A673 (cell line): ENCODE data around the gene GSTK1. TPM values are rescaled to one million over a fixed set of nuclear protein-coding genes. Genes with fewer than 3 reads are reported as not detected.

Experiments used
- BruUV-seq: library from RNA; stranded (reverse); fragments of 400-500 nt; replicated peaks from 2 replicates; lab custom pipeline; 2021; lab: Mats Ljungman, UMichigan
- CTCF ChIA-PET: fragments of 300-600 bp; sonication (Branson Sonifier 250); formaldehyde crosslinking; loops from one replicate; lab custom pipeline; 2022; ENCODE audit warnings: antibody characterized with exemption; lab: Charles Lee
- POLR2A ChIA-PET: fragments of 300-600 bp; sonication (Branson Sonifier 250); formaldehyde crosslinking; loops from one replicate; lab custom pipeline; 2022; ENCODE audit warnings: antibody characterized with exemption; ENCODE audit not compliant: low non-redundant PET; lab: Charles Lee
- DNase-seq: peaks from one replicate; pipeline ENCODE4 v3.0.0-alpha.2; 2015; ENCODE audit warnings: low spot score
- H3K27ac ChIP-seq: fragments of 200-600 bp; sonication (generic); 2 replicates; pipeline ENCODE4 v1.5.1; 2016; ENCODE audit warnings: mixed run types, low read depth, mild to moderate bottlenecking, mixed read lengths, antibody characterized with exemption, low read length; ENCODE audit not compliant: poor library complexity, severe bottlenecking
- H3K27me3 ChIP-seq: fragments of 200-600 bp; sonication (generic); replicated peaks from 2 replicates; pipeline ENCODE4 v1.6.1; 2017; ENCODE audit warnings: mixed run types, low read depth, mild to moderate bottlenecking, mixed read lengths, antibody characterized with exemption, low read length; ENCODE audit not compliant: insufficient read depth, poor library complexity
- H3K36me3 ChIP-seq: fragments of 200-600 bp; sonication (generic); 2 replicates; pipeline ENCODE4 v1.6.1; 2016; ENCODE audit warnings: mixed run types, mild to moderate bottlenecking, mixed read lengths, antibody characterized with exemption, low read length; ENCODE audit not compliant: insufficient read depth, poor library complexity, severe bottlenecking
- H3K4me1 ChIP-seq: fragments of 200-600 bp; sonication (generic); 2 replicates; pipeline ENCODE4 v1.6.1; 2017; ENCODE audit warnings: mixed run types, mild to moderate bottlenecking, mixed read lengths, antibody characterized with exemption, low read length; ENCODE audit not compliant: insufficient read depth, poor library complexity, severe bottlenecking
- H3K4me3 ChIP-seq: fragments of 200-600 bp; sonication (generic); 2 replicates; pipeline ENCODE4 v1.5.1; 2016; ENCODE audit warnings: low read depth, mixed run types, mild to moderate bottlenecking, mixed read lengths, low read length; ENCODE audit not compliant: poor library complexity, severe bottlenecking
- H3K9me3 ChIP-seq: fragments of 200-600 bp; sonication (generic); 2 replicates; pipeline ENCODE4 v1.6.1; 2016; ENCODE audit warnings: mixed run types, low read depth, mild to moderate bottlenecking, mixed read lengths, antibody characterized with exemption, low read length; ENCODE audit not compliant: poor library complexity, severe bottlenecking
- EZH2 ChIP-seq: fragments of 200-600 bp; sonication (generic); IDR thresholded peaks from 2 replicates; pipeline ENCODE4 v1.6.1; 2017; ENCODE audit warnings: borderline replicate concordance, low read depth, mild to moderate bottlenecking, mixed read lengths, antibody characterized with exemption, low read length; ENCODE audit not compliant: poor library complexity, severe bottlenecking
- intact Hi-C: fragments of 100-400 bp; cut with micrococcal nuclease; formaldehyde crosslinking; loops from one replicate; pipeline ENCODE4 v1.10.0; 2022; ENCODE audit not compliant: unreplicated experiment
- total RNA-seq: library from RNA; stranded (reverse); gene quantifications from 2 replicates; pipeline ENCODE4 v1.2.3, GENCODE V29; 2021
- TF ChIP-seq, protein P1 (sequence below): fragments of 300-800, 200-600 bp; sonication (generic); conservative IDR thresholded peaks from 2 replicates; pipeline ENCODE4 v1.5.1; 2017; ENCODE audit warnings: low read depth, mild to moderate bottlenecking, antibody characterized with exemption, low read length, moderate library complexity, mixed read lengths

GSTK1 gene
- total RNA-seq, 1 experiment from 2014 or later, result 43.1 TPM

DNA sequence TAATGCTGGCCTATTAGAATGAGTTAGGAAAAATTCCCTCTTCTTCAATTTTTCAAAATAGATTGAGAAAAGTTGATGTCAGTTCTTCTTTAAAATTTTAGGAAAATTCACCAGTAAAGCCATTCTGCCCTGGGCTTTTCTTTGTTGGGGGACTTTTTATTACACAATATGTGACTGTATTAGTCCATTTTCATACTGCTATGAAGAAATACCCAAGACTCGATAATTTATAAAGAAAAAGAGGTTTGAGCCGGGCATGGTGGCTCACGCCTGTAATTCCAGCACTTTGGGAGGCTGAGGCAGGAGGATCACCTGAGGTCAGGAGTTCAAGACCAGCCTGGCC is 28.7 kb upstream of the GSTK1 start:
- no TSS peak for BruUV-seq
- no peak overlapping the region for H3K27ac ChIP-seq
- CTCF ChIA-PET, result no interaction called here
- H3K36me3 ChIP-seq, result no peaks in the 10 kb centered on the region
- no peak for TF ChIP-seq EZH2
- TF ChIP-seq, protein P1, sequence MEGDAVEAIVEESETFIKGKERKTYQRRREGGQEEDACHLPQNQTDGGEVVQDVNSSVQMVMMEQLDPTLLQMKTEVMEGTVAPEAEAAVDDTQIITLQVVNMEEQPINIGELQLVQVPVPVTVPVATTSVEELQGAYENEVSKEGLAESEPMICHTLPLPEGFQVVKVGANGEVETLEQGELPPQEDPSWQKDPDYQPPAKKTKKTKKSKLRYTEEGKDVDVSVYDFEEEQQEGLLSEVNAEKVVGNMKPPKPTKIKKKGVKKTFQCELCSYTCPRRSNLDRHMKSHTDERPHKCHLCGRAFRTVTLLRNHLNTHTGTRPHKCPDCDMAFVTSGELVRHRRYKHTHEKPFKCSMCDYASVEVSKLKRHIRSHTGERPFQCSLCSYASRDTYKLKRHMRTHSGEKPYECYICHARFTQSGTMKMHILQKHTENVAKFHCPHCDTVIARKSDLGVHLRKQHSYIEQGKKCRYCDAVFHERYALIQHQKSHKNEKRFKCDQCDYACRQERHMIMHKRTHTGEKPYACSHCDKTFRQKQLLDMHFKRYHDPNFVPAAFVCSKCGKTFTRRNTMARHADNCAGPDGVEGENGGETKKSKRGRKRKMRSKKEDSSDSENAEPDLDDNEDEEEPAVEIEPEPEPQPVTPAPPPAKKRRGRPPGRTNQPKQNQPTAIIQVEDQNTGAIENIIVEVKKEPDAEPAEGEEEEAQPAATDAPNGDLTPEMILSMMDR, result no peak
- POLR2A ChIA-PET, result no interaction called here
- intact Hi-C loops, result no loop called here
- H3K4me3 ChIP-seq, result no peak overlapping the region
- no peak for DNase-seq
- no peaks in the 10 kb centered on the region for H3K9me3 ChIP-seq
- H3K27me3 ChIP-seq, result no peaks in the 10 kb centered on the region
- H3K4me1 ChIP-seq, result peaks cover 4% of the 10 kb centered on the region

DNA sequence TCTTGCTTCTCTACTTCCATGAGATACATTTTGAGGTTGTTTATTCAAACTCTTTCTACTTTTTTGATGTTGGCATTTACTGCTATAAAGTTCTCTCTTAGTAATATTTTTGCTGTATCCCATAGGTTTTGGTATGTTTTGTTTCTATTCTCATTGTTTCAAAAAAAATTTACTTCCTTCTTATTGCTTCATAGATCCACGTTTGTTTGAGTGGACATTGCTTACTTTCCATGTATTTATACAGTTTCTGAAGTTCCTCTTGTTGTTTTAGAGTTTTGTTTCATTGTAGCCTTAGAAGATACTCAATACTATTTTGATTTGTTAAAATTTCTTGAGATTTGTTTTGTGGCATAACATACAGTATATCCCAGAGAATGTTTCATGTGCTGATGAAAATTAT is 27.7 kb upstream of the GSTK1 start:
- no peaks in the 10 kb centered on the region for H3K4me1 ChIP-seq
- no peak for TF ChIP-seq EZH2
- TF ChIP-seq, protein P1, result no peak
- no peaks in the 10 kb centered on the region for H3K27me3 ChIP-seq
- CTCF ChIA-PET, result no interaction called here
- intact Hi-C loops, result no loop called here
- no peak overlapping the region for H3K27ac ChIP-seq
- H3K4me3 ChIP-seq, result no peak overlapping the region
- H3K36me3 ChIP-seq, result no peaks in the 10 kb centered on the region
- no peak for DNase-seq
- no TSS peak for BruUV-seq
- POLR2A ChIA-PET, result no interaction called here
- H3K9me3 ChIP-seq, result no peaks in the 10 kb centered on the region

DNA sequence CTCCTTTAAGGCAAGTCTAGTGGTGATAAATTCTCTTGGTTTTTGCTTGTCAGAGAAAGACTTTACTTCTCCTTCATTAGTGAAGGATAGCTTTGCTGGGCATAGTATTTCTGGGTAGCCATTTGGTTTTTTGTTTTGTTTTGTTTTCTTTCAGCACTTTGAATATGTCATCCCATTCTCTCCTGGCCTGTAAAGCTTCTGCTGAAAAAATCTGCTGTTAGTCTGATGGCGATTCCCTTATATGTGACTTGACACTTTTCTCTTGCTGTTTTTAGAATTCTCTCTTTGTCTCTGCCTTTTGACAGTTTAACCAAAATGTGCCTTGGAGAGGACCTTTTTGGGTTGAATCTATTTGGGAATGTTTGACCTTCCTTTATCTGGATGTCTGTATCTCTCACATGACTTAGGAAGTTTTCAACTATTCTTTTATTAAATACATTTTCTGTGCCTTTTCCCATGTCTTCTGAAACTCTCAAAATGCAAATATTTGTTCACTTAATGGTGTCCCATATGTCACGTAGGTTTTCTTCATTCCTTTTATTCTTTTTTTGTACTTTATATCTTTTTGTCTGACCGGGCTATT is 26.7 kb upstream of the GSTK1 start:
- TF ChIP-seq EZH2, result no peak
- no peak for DNase-seq
- BruUV-seq, result no TSS peak
- H3K27me3 ChIP-seq, result no peaks in the 10 kb centered on the region
- intact Hi-C loops, result no loop called here
- no peaks in the 10 kb centered on the region for H3K36me3 ChIP-seq
- H3K4me1 ChIP-seq, result peaks cover 4% of the 10 kb centered on the region
- H3K27ac ChIP-seq, result no peak overlapping the region
- ChIA-PET CTCF (no interaction called here), POLR2A (no interaction called here)
- no peak overlapping the region for H3K4me3 ChIP-seq
- H3K9me3 ChIP-seq, result no peaks in the 10 kb centered on the region

DNA sequence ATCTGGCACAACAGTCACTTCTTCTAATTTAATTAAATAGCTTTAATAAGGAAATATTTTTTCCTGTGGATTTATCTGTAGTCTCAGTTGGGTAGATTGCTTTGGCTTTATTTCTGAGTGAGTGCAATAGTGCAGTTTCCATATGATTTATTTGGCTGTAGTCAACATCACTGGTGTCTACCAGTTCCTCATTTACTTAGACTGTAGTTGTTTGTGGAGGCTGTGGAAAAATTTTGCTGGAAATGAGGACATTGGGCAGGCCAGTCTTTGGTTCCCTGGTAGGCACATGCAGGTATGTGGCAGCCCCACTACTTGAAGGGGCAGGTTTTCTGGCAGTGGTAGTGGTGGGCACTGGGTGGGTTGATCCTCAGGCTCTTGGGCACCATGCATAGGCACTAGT is 25.9 kb upstream of the GSTK1 start:
- POLR2A ChIA-PET, result no interaction called here
- no TSS peak for BruUV-seq

More for the DNA sequence above, 25.9 kb upstream of the GSTK1 start:
- Histone ChIP-seq H3K27ac (no peak overlapping the region), H3K4me3 (no peak overlapping the region), H3K36me3 (no peaks in the 10 kb centered on the region), H3K4me1 (peaks cover 4% of the 10 kb centered on the region), H3K27me3 (no peaks in the 10 kb centered on the region), H3K9me3 (no peaks in the 10 kb centered on the region)
- no peak for DNase-seq
- TF ChIP-seq EZH2, result no peak
- intact Hi-C loops, result no loop called here
- CTCF ChIA-PET, result no interaction called here
